NCI-H748 treated with DMSO at 0.1 percent for 48 hours (cell line): Measurements from ENCODE around the gene CYP46A1.
"Not testable (repeated sequence)": the region's sequence is repeated elsewhere in the genome, so short reads cannot be mapped to it uniquely, and the experiment has no call there.

Experiments
- DNase-seq: peaks from one replicate; lab custom pipeline; 2025; lab: John Stamatoyannopoulos, UW

CYP46A1 gene

DNA sequence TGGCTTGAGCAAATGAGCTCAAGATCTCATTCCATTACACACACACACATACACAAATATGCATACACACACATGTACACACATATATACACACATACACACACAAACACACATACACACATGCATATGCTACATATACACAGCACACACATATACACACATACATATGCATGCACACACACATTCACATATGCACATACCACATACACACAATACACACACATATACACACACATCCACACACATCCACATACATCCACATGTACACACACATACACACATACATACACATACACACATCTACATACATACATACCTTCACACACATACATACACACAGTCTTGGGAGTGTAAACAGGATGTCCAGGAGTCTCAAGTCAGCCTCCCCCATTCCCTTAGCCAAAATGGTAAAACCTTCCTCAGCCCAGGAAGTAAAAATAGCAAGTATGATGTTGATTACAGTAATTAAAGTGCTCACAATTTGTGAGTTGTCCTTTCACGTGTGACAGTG lies 26.4 kb upstream of the CYP46A1 start:
- no peak for DNase-seq

DNA sequence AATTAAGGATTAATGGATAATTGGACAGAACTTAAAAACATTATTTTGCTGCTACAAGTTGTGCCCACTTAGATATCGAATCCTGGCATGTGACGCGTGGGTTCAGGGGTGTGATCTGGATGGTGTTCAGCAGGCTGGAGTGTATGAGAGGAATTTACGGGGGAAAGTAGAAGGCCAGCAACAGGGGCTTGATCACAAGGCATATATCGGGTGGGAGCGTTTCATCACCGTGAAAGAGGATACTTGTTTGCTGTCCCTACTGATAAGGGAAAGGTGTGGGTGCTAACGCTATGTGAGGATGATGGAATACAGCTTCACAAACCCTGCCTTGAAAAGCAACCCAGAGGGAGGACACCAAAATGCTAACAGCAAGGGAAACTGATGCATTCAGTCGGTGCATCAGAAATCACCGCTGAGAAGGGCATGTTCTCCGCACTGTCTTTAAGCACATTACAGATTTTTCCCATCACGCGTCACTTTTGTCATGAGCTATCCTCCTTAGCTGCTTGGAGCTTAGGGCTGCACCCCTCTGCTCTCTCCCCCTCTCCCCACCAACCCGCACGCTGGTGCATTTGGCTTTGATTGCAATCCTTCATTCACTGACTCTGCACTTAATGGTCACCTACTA lies 25.8 kb upstream of the CYP46A1 start:
- no peak for DNase-seq

DNA sequence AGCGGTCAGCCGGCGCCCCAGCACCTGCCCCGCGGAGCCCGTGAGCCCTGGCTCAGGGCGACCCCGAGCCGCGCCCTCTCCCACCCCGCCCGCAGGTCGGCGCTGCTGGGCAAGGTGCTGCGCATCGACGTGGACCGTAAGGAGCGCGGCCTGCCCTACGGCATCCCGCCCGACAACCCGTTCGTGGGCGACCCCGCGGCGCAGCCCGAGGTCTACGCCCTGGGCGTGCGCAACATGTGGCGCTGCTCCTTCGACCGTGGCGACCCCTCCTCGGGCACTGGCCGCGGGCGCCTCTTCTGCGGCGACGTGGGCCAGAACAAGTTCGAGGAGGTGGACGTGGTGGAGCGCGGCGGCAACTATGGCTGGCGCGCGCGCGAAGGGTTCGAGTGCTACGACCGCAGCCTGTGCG lies 24.8 kb upstream of the CYP46A1 start:
- DNase-seq = no peak

DNA sequence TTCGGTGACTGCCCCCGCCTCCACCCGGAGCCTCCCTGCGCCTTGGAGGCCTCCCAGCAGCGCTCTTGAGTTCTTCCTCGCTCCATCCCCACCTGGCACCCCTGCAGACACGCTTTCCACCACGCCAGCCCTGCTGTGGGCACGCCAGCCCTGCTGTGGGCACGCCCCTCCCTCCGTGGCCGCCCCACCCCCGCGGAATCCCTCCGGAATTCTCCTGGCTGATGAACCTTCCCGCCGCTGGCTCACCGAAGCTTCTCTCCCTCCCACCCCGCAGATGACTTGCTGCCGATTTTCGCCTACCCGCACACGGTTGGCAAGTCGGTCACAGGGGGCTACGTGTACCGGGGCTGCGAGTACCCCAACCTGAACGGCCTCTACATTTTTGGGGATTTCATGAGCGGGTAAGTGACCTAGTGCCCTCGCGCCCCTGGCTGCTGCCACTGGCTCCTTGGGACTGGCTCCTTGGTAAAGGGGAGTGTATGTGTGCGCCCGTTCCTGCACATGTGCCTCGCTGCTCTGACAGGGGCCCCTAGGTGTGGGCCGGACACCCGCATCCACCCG lies 24.0 kb upstream of the CYP46A1 start:
- DNase-seq = no peak

DNA sequence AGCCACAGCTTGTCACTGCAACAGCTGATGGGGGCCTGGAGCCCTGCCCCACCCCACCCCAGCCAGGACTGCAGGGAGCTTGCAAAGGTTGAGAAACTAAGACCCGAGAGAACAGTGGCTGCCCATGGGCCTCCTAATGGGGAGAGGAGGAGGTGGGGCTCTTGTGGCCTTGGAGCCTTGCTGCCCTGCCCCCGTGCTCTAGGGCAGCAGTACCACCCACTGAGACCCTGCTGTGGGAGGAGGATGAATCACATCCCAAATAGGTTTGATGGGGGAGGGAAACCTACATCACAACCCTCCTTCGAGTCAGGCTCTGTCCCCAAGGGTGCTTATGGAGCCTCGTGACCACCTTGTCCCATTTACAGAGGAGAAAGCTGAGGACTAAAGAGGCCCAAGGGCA lies 23.3 kb upstream of the CYP46A1 start:
- no peak for DNase-seq

DNA sequence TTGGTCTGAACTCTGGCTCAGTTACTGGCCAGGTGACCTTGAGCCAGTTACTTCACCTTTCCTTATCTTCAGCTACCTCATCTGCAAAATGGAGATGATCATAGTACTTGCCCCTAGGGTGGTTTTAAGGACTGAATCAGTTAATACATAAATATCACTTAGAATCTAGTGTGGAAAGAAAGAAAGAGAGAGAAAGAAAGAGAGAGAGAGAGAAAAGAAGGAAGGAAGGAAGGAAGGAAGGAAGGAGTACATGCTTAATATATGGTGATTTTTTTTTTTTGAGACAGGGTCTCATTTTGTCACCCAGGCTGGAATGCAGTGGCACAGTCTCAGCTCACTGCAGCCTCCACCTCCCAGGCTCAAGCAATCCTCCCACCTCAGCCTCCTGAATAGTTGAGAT lies 22.9 kb upstream of the CYP46A1 start:
- DNase-seq = not testable (repeated sequence)

DNA sequence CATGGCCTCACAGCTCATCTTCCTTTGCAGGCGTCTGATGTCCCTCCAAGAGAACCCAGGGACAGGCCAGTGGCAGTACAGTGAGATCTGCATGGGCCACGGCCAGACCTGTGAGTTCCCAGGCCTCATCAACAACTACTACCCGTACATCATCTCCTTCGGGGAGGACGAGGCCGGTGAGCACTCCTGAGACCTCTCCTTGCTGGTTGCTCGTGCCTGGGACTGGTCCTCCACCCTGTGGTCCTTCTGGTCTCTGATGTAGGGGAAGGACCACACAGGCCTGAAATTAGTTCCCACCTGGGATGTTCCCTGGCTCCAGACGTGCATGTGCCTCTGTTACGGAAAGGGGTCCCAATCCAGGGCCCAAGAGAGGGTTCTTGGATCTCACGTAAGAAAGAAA lies 21.3 kb upstream of the CYP46A1 start:
- DNase-seq = no peak

DNA sequence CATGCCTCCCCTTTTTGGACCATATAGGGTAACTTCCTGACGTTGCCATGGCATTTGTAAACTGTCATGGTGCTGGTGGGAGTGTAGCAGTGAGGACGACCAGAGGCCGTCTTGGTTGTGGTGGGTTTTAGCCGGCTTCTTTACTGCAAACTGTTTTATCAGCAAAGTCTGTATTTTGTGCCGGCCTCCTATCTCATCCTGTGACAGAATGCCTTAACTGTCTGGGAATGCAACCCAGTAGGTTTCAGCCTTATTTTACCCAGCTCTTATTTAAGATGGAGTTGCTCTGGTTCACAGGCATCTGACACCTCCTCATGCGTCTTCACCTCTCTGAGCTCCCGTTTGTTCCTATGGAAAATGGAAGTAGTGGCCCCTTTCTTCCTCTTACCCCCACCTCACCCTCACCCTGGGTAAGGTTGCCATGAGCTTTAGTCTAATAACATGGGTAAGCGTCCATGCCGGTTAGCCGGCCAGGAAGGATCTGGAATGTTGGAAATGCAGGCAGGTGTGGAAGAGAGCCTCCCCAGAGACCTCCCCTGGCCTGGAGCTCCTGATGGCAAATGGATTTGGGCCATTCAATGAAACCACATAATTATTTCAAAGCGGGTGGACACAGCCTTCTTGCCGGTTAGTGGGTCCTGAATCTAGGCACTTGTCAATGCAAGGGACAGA lies 20.6 kb upstream of the CYP46A1 start:
- DNase-seq = no peak

DNA sequence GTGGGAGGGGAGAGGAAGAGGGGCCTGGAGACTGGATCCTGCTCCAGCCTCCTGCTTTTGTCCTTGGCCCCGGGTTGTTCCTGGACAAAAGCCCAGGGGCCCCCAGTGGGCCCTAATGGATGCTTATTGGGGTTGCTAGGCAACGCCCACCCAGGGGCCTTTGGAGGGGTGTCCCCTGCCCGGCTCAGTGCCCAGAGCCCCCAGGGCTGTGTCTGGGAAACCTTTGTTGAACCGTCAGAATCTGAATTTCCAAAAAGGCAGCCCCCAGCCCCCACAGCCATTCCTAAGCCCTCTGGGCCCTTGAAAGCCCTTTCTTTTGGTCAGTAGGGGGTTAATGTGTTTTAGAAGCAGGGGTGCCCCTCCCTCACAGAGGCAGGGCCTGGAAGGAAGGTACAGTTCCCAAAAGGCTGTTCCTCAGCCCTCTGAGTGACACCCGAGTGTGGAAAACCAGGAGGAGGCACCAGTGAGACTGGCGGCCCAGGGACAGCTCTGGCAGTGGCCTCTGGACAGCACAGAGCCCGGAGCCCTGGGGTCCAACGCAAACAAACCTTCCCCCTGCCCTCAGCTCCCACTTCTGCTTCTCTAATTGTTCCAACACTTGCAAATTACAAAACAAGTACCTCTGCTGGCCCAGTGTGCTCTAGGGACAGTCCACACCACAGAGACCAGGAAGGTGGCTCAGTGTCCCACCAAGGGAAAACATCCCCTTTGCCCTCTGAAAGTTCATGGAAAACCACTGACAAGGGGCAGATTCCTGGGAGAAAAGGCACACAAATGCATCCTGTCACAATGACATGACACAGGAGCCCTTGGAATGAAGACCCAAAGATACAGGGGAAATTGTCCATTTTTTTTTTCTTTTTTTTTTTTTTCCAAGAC lies 19.8 kb upstream of the CYP46A1 start:
- no peak for DNase-seq

DNA sequence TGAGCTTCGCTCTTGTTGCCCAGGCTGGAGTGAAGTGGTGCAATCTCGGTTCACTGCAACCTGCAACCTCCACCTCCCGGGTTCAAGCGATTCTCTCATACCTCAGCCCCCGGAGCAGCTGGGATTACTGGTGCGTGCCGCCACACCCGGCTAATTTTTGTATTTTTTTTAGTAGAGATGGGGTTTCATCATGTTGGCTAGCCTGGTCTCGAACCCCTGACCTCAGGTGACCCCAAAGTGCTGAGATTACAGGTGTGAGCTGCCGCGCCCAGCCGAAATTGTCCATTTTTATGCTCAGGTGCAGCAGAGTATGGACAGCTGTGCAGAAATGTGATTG lies 19.2 kb upstream of the CYP46A1 start:
- no peak for DNase-seq

DNA sequence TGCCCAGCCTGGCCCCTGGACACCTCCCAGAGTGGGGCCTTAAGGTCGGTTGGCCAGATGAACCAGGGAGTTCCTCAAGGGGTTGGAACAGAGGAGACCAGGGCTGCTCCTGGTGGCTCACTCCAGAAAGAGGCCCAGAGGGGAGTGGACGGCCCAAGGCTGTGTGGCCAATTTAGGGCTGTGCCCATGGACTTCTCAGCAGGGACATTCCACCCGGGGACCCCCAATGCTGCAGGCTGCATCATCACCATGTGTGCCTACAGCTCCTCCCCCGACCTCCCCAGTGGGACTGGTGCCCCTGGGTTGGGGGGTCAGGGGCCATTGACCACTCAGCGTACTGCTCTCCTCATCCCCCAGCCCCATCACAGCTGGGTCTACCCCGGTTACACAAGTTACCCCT lies 17.6 kb upstream of the CYP46A1 start:
- DNase-seq = no peak

DNA sequence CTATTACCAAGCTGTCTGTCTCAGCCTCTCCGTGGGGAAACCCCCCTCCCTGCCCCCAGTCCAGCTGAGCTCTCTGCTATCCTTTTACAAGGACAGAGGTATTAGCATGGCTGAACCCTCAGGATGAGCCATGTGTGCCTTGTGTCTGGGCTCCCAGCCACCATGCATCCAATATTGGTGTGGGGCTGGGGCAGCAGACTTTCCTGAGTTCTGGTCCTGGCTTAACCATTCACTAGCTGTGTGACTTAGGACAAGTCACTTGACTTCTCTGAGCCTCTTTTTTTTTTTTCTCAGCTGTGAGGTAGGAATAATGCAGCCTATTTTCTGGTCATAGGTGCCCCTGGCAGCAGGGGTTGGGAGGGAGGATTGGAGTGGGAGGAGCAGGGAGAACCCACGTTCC lies 17.1 kb upstream of the CYP46A1 start:
- DNase-seq = no peak

DNA sequence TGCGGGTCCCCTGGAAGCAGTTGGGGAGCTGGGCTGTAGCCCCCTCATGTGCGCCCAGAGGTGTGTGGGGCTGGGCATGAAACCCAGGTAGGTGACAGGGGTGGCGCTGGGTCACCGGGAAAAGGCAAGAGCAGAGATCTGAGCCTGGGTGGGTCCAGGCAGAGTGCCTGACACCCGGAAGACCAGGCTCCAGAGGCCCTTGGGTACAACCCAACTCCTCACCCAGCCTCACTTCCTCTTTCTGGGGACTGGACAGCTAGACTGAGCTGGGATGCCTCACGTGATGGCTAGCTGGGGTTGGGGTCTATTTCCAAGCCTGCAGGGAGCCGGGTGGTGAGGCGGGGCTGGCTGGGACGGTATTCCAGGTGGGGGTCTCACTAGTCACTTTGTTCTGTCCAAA lies 16.3 kb upstream of the CYP46A1 start:
- DNase-seq = no peak

DNA sequence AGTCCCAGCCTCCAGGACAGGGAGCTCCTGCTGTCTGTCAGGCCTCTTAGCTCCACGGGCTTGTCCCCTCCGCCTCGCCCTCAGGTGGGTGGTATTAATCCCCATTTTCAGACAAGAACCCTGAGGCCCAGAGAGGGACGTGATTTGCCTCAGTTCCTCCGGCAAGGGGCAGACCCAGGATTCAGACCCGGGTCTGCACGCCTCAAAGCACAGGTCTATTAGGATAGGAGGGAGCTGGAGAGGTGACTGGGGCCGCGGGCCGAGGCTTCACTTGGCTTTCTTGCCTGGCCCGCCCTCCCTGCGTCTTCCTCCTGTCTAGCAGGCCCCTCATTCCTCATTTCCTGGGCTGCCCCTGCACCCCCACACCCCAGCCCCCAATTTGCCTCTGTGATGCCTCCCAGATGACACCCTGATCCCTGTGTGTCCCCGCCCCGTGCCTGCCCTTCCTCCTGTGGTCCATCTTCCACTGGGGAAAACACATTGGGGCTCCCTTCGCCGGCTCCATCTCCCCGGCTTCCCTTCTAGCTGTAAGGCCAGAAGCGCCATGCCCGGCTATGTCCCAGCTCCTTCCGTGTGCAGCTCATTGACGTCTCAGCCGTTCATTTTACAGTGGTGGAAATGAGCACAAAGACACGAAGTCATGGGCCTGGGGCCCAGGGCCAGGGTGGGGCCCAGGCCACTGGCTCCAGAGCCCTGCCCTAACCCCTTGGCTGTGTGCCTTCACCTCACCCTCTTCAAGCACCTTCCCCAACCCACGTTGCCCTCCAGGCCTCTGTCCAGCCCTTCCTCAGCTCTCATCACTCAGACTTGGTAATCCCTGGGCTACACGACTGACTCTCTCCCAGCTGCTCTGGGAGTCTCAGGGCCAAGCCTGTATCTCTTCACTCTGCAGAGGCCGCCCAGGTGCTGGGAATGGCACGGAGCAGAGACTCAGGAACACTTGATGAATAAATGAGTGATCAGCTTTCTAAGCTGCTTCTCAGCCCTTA lies 15.5 kb upstream of the CYP46A1 start:
- no peak for DNase-seq

DNA sequence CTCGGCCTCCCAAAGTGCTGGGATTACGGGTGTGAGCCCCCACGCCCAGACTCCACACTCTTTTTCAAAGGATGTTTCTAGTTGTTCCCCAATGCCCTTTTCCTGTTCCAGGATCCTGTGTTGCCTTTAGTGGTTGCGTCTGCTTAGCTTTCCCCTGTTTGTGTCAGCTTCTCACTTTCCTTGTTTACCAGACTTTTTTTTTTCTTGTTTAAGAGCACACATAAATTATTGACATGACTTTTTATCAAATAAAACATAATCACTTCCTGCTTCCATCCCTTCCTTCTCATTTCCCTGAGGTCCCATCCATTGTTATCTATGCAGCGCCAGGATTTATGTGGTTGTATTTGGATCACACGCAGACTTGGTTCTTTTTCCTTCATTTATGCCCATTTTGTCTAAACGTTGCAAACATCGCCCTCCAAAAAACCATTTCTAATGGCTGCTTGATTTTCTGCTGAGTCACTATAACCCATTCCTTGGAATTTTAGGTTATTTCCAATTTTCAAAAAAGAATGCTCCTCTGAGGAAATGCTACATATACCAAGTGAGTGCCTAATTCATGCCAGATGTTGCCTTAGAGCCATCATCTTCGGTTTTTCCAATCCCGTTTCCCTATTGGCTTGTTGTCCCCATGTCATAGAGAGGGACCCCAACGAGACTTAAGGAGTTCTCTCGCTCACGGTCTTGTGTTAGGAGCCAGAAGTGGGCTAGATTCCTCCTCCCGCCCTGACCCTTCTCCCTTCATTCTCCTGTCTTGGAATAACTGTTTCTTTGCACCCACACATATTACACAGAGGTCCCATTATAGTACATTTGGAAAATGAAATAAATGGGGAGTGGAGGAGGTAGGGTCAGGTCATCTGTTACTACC lies 13.5 kb upstream of the CYP46A1 start:
- no peak for DNase-seq

DNA sequence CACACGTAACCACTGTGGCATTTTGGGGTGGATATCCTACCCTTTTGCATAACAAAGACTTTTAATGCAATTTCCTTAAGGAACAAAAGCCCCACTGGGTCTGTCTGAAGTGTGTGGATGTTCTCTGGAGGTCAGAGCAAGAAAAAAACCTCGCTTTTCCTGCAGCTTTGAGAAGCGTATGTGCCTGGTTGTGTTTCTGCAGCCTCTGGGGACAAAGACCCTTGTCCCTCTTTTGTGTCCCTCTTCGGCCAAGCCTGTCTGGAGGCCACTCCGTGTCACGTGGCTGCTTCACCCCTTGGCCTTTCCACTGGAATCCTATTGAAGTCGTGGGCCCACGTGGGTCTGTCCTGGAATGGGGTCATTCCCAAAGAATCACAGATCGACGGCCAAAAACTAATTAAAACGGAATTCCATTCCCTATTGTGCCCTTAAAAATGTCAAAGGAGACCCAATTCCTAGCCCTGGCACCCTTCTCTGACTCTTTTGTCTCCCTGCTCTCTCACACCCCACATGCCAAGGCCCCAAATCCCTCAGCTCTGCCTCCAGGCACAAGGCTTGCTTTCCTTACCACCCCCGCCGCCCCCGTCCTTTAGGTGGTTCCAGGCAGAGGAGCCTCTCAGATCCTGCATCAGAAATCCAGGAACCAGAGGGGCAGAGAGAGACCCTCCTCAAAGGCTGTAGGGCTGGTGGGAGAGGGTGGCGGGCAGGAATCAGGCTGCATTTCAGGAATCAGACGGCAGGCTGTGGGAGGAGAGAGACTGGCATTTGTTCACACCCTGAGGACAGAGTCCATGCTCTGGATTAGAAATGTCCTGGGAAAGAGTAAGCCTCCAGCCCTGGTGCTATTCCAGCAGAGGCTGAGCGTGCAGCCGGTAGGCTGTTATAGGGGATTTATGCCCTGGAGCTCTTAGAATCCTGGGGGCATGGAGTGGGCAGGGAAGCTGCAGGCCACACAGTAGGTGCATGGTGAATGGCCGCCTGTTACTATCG lies 12.6 kb upstream of the CYP46A1 start:
- DNase-seq = no peak

DNA sequence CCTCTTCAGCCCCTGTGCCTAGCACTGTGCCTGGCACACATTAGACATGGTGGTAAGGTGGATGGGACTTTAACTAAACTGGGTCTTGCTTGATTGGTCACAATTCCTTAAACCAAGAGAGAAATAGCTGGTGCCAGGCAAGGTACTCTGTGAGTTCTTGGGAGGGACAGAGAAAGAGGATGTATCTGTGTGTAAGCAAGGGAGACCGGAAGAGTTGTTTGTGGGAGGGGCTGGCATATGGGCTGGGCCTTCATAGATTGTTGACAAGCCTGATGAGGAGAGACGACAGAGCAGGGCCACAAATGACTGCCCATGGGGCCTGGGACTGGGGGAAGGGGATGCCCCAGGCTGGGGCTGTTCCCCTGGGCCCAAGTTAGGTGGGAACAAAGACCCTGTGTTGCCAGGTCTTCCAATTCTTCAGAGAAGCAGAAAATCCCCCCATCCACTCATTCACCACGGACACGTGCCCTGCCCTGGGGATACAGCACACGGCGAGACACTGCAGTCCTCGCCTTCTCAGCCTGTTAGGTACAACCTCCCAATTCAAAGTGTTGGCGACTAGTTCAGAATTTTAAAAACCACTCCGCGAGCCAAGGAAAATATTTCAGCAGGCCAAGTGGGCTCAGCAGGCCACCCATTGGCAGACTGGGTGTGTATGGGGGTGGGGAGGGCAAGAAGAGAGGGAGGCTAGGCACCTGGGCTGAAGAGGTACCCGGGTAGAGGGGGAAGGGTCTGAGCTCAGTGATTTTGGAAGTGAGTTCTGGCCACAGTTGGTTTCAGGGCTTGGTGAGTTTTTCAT lies 11.4 kb upstream of the CYP46A1 start:
- no peak for DNase-seq

DNA sequence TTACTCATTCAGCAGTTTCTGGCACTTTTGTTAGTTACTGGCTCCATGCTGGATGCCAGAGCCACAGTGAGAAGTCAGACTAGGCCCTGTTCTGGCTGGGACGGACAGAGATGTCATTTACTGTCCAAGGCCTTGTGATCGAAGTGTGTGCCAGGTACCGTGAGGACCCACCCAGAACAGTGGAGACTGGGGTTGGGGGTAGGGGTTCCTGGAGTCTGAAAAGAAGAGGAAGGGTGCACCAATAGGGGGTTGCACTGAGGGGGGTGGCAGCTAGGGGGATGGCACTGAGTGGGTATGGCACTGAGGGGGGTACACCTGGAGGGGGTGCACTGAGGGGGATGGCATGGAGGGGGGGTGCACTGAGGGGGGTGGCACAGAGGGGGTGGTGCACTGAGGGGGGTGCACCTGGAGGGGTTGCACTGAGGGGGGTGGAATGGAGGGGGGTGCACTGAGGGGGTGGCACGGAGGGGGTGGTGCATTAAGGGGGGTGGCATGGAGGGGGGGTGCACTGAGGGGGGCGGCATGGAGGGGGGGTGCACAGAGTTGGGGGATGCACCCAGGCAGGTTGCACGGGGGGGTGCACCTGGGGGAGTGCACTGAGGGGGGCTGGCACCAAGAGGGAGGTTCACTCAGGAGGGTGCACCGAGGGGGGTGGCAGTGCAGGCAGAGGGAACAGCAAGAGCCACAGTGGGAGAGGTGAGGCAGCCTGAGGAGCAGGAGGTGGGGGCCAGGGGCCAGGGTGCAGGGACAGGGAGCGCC lies 10.6 kb upstream of the CYP46A1 start:
- no peak for DNase-seq
